T-helper 1 cell treated with Interleukin-12 subunit alpha and Interleukin-12 subunit beta and Interleukin-4 antibody, amounts not matched to agents 30 μg/mL and 1 μg/mL, for 36 hours (primary cell): ENCODE data around the gene TBC1D23.
"Not testable (repeated sequence)": the region's sequence is repeated elsewhere in the genome, so short reads cannot be mapped to it uniquely, and the experiment has no call there.

Experiments used
- H3K27ac Mint-ChIP-seq: one replicate; pipeline ENCODE4 v1.8.0; 2021; ENCODE audit warnings: mild to moderate bottlenecking, mixed read lengths
- H3K27me3 Mint-ChIP-seq: one replicate; pipeline ENCODE4 v1.8.0; 2021; ENCODE audit warnings: low read depth, mixed read lengths
- H3K36me3 Mint-ChIP-seq: one replicate; pipeline ENCODE4 v1.8.0; 2021; ENCODE audit warnings: low read depth, mixed read lengths
- H3K4me1 Mint-ChIP-seq: one replicate; pipeline ENCODE4 v1.8.0; 2021; ENCODE audit warnings: low read depth, mixed read lengths
- H3K4me3 Mint-ChIP-seq: one replicate; pipeline ENCODE4 v1.8.0; 2021; ENCODE audit warnings: mild to moderate bottlenecking, moderate library complexity, mixed read lengths
- H3K9me3 Mint-ChIP-seq: one replicate; pipeline ENCODE4 v1.8.0; 2021; ENCODE audit warnings: mixed read lengths

Gene TBC1D23

GRCh38 chr3:100334488-100335351, 73.9 kb downstream of the TBC1D23 start, which contains the start of gene NIT2:
NIT2 (plus strand) TSS chr3:100334757; CDS start chr3:100334792, 35 bp downstream.
- Mint-ChIP-seq H3K4me3 (peak within 1 kb of the TSS; percentile 90), H3K36me3 (peaks cover 2% of the 10 kb centered on the region), H3K9me3 (no peaks in the 10 kb centered on the region), H3K4me1 (peaks cover 13% of the 10 kb centered on the region), H3K27me3 (no peaks in the 10 kb centered on the region), H3K27ac (peak within 1 kb of the TSS; percentile 90)

- H3K27ac Mint-ChIP-seq = peak overlapping the region; percentile 90
- H3K9me3 Mint-ChIP-seq = no peaks in the 10 kb centered on the region
- peaks cover 13% of the 10 kb centered on the region for H3K4me1 Mint-ChIP-seq
- peaks cover 2% of the 10 kb centered on the region for H3K36me3 Mint-ChIP-seq
- peak overlapping the region; percentile 90 for H3K4me3 Mint-ChIP-seq
- no peaks in the 10 kb centered on the region for H3K27me3 Mint-ChIP-seq
Measured at GRCh38 chr3:100335434-100335833, 74.6 kb downstream of the TBC1D23 start.

- H3K4me1 Mint-ChIP-seq = peaks cover 13% of the 10 kb centered on the region
- H3K4me3 Mint-ChIP-seq, H3K36me3 Mint-ChIP-seq, H3K27me3 Mint-ChIP-seq, H3K9me3 Mint-ChIP-seq, H3K27ac Mint-ChIP-seq: not testable (repeated sequence)
Measured at GRCh38 chr3:100336229-100336628, 75.4 kb downstream of the TBC1D23 start.

GRCh38 chr3:100338911-100339310, 78.1 kb downstream of the TBC1D23 start:
- Mint-ChIP-seq H3K9me3 (no peaks in the 10 kb centered on the region), H3K4me3 (no peak overlapping the region), H3K27ac (no peak overlapping the region), H3K27me3 (no peaks in the 10 kb centered on the region), H3K36me3 (peaks cover 23% of the 10 kb centered on the region), H3K4me1 (peaks cover 25% of the 10 kb centered on the region)

- Mint-ChIP-seq H3K27me3 (no peaks in the 10 kb centered on the region), H3K36me3 (peaks cover 29% of the 10 kb centered on the region), H3K27ac (no peak overlapping the region), H3K9me3 (no peaks in the 10 kb centered on the region), H3K4me1 (peaks cover 29% of the 10 kb centered on the region), H3K4me3 (no peak overlapping the region)
Measured at GRCh38 chr3:100339786-100340185, 79.0 kb downstream of the TBC1D23 start.

GRCh38 chr3:100340527-100340926, 79.7 kb downstream of the TBC1D23 start:
- H3K27ac Mint-ChIP-seq = no peak overlapping the region
- H3K36me3 Mint-ChIP-seq = peaks cover 33% of the 10 kb centered on the region
- no peaks in the 10 kb centered on the region for H3K27me3 Mint-ChIP-seq
- no peak overlapping the region for H3K4me3 Mint-ChIP-seq
- no peaks in the 10 kb centered on the region for H3K9me3 Mint-ChIP-seq
- peaks cover 23% of the 10 kb centered on the region for H3K4me1 Mint-ChIP-seq

GRCh38 chr3:100348727-100349126, 87.9 kb downstream of the TBC1D23 start:
- Mint-ChIP-seq H3K36me3 (peaks cover 60% of the 10 kb centered on the region), H3K27me3 (no peaks in the 10 kb centered on the region), H3K9me3 (no peaks in the 10 kb centered on the region), H3K27ac (no peak overlapping the region), H3K4me3 (no peak overlapping the region), H3K4me1 (peaks cover 8% of the 10 kb centered on the region)

GRCh38 chr3:100351770-100352169, 91.0 kb downstream of the TBC1D23 start:
- peaks cover 44% of the 10 kb centered on the region for H3K36me3 Mint-ChIP-seq
- not testable (repeated sequence) for H3K4me1 Mint-ChIP-seq

GRCh38 chr3:100352296-100353231, 91.8 kb downstream of the TBC1D23 start:
- Mint-ChIP-seq H3K27ac (no peak overlapping the region), H3K36me3 (peaks cover 45% of the 10 kb centered on the region), H3K4me3 (no peak overlapping the region), H3K27me3 (no peaks in the 10 kb centered on the region), H3K9me3 (no peaks in the 10 kb centered on the region), H3K4me1 (no peaks in the 10 kb centered on the region)

More at GRCh38 chr3:100351770-100352169, 91.0 kb downstream of the TBC1D23 start:
- not testable (repeated sequence) for H3K27ac Mint-ChIP-seq, H3K9me3 Mint-ChIP-seq, H3K4me3 Mint-ChIP-seq, H3K27me3 Mint-ChIP-seq

GRCh38 chr3:100354850-100355249, 94.1 kb downstream of the TBC1D23 start:
- no peaks in the 10 kb centered on the region for H3K27me3 Mint-ChIP-seq
- H3K36me3 Mint-ChIP-seq = peaks cover 40% of the 10 kb centered on the region

GRCh38 chr3:100358413-100358812, 97.6 kb downstream of the TBC1D23 start:
- peaks cover 4% of the 10 kb centered on the region for H3K9me3 Mint-ChIP-seq
- no peak overlapping the region for H3K4me3 Mint-ChIP-seq
- peaks cover 43% of the 10 kb centered on the region for H3K36me3 Mint-ChIP-seq
- no peak overlapping the region for H3K27ac Mint-ChIP-seq
- H3K4me1 Mint-ChIP-seq = no peaks in the 10 kb centered on the region
- H3K27me3 Mint-ChIP-seq = no peaks in the 10 kb centered on the region

More at GRCh38 chr3:100354850-100355249, 94.1 kb downstream of the TBC1D23 start:
- Mint-ChIP-seq H3K4me1 (no peaks in the 10 kb centered on the region), H3K9me3 (no peaks in the 10 kb centered on the region), H3K27ac (no peak overlapping the region), H3K4me3 (no peak overlapping the region)

GRCh38 chr3:100359035-100359434, 98.2 kb downstream of the TBC1D23 start:
- Mint-ChIP-seq H3K27me3 (no peaks in the 10 kb centered on the region), H3K27ac (peak overlapping the region; percentile 41), H3K36me3 (peaks cover 46% of the 10 kb centered on the region), H3K4me1 (no peaks in the 10 kb centered on the region), H3K9me3 (peaks cover 4% of the 10 kb centered on the region), H3K4me3 (no peak overlapping the region)

GRCh38 chr3:100360757-100361496, 100.1 kb downstream of the TBC1D23 start:
- Mint-ChIP-seq H3K36me3 (peaks cover 53% of the 10 kb centered on the region), H3K27me3 (no peaks in the 10 kb centered on the region), H3K4me3 (no peak overlapping the region), H3K9me3 (peaks cover 4% of the 10 kb centered on the region), H3K4me1 (no peaks in the 10 kb centered on the region), H3K27ac (no peak overlapping the region)

- H3K36me3 Mint-ChIP-seq = peaks cover 52% of the 10 kb centered on the region
- H3K9me3 Mint-ChIP-seq = peaks cover 4% of the 10 kb centered on the region
- H3K27ac Mint-ChIP-seq = peak overlapping the region; percentile 8
- no peak overlapping the region for H3K4me3 Mint-ChIP-seq
- no peaks in the 10 kb centered on the region for H3K4me1 Mint-ChIP-seq
- H3K27me3 Mint-ChIP-seq = no peaks in the 10 kb centered on the region
Measured at GRCh38 chr3:100361897-100362296, 101.1 kb downstream of the TBC1D23 start.
